EL (cell line): ENCODE results near the gene ABCF3.
A peak's percentile ranks its signal among the peaks of the same experiment; 100 is the strongest.

ENCODE experiments used
- DNase-seq: peaks from one replicate; pipeline ENCODE4 v3.0.0-alpha.2; 2016

ABCF3 gene

GRCh38 chr3:184234224-184234623 lies 48.2 kb downstream of the ABCF3 start:
- DNase-seq: peak; percentile 88

- no peak for DNase-seq
Measured at GRCh38 chr3:184234671-184235380, 48.8 kb downstream of the ABCF3 start.

GRCh38 chr3:184235381-184236032 lies 49.5 kb downstream of the ABCF3 start:
- no peak for DNase-seq

- no peak for DNase-seq
Measured at GRCh38 chr3:184236033-184236410, 50.0 kb downstream of the ABCF3 start.

- no peak for DNase-seq
Measured at GRCh38 chr3:184236636-184237035, 50.6 kb downstream of the ABCF3 start.

GRCh38 chr3:184237211-184237610 lies 51.2 kb downstream of the ABCF3 start:
- no peak for DNase-seq

GRCh38 chr3:184237807-184238206 lies 51.8 kb downstream of the ABCF3 start:
- no peak for DNase-seq

- DNase-seq: no peak
Measured at GRCh38 chr3:184238246-184238818, 52.3 kb downstream of the ABCF3 start.

- DNase-seq: no peak
Measured at GRCh38 chr3:184239221-184239620, 53.2 kb downstream of the ABCF3 start.

- no peak for DNase-seq
Measured at GRCh38 chr3:184239708-184240107, 53.7 kb downstream of the ABCF3 start.

GRCh38 chr3:184240384-184241140 lies 54.6 kb downstream of the ABCF3 start:
- peak; percentile 28 for DNase-seq

GRCh38 chr3:184241141-184241446 lies 55.1 kb downstream of the ABCF3 start:
- no peak for DNase-seq

GRCh38 chr3:184241447-184242296 lies 55.7 kb downstream of the ABCF3 start:
- peak; percentile 11 for DNase-seq

GRCh38 chr3:184242297-184242685 lies 56.3 kb downstream of the ABCF3 start:
- no peak for DNase-seq
